Measurements from ENCODE around the gene SCN9A.

The SCN9A gene

GRCh38 chr2:166405569-166405926, 29.8 kb upstream of the SCN9A start:
- Histone ChIP-seq H3K4me3 (ENCODE audit: low read length in 2 of 2) (no peak overlapping the region), H3K9ac (ENCODE audit: low read length in 2 of 2) (no peak overlapping the region), H3K4me1 (ENCODE audit: control insufficient read depth, insufficient read depth, low read length) (no peaks in the 10 kb centered on the region), H3K27ac (ENCODE audit: low read length) (no peak overlapping the region), H3K9me3 (ENCODE audit: control insufficient read depth in 2 of 2, low read length in 2 of 2) (no peaks in the 10 kb centered on the region), H3K36me3 (ENCODE audit: control insufficient read depth in 2 of 2, insufficient read depth in 2 of 2, low read length in 2 of 2) (no peaks in the 10 kb centered on the region), H3K27me3 (ENCODE audit: control insufficient read depth in 1 of 2, insufficient read depth in 2 of 2, low read length in 2 of 2) (no peaks in the 10 kb centered on the region)

GRCh38 chr2:166404831-166405568, 29.3 kb upstream of the SCN9A start:
- Histone ChIP-seq H3K9ac (ENCODE audit: low read length in 2 of 2) (no peak overlapping the region), H3K4me3 (ENCODE audit: low read length in 2 of 2) (no peak overlapping the region), H3K36me3 (ENCODE audit: control insufficient read depth in 2 of 2, insufficient read depth in 2 of 2, low read length in 2 of 2) (no peaks in the 10 kb centered on the region), H3K9me3 (ENCODE audit: control insufficient read depth in 2 of 2, low read length in 2 of 2) (no peaks in the 10 kb centered on the region), H3K27ac (ENCODE audit: low read length) (no peak overlapping the region), H3K4me1 (ENCODE audit: control insufficient read depth, insufficient read depth, low read length) (no peaks in the 10 kb centered on the region), H3K27me3 (ENCODE audit: control insufficient read depth in 1 of 2, insufficient read depth in 2 of 2, low read length in 2 of 2) (no peaks in the 10 kb centered on the region)

- Histone ChIP-seq H3K9me3 (ENCODE audit: control insufficient read depth in 2 of 2, low read length in 2 of 2) (no peaks in the 10 kb centered on the region), H3K4me3 (ENCODE audit: low read length in 2 of 2) (no peak overlapping the region), H3K27ac (ENCODE audit: low read length) (no peak overlapping the region), H3K9ac (ENCODE audit: low read length in 2 of 2) (no peak overlapping the region), H3K27me3 (ENCODE audit: control insufficient read depth in 1 of 2, insufficient read depth in 2 of 2, low read length in 2 of 2) (no peaks in the 10 kb centered on the region), H3K36me3 (ENCODE audit: control insufficient read depth in 2 of 2, insufficient read depth in 2 of 2, low read length in 2 of 2) (no peaks in the 10 kb centered on the region), H3K4me1 (ENCODE audit: control insufficient read depth, insufficient read depth, low read length) (no peaks in the 10 kb centered on the region)
These were observed 18.5 kb upstream of the SCN9A start for GRCh38 chr2:166394245-166394644.

- Histone ChIP-seq H3K27ac (ENCODE audit: low read length) (no peak overlapping the region), H3K9me3 (ENCODE audit: control insufficient read depth in 2 of 2, low read length in 2 of 2) (no peaks in the 10 kb centered on the region), H3K4me1 (ENCODE audit: control insufficient read depth, insufficient read depth, low read length) (no peaks in the 10 kb centered on the region), H3K27me3 (ENCODE audit: control insufficient read depth in 1 of 2, insufficient read depth in 2 of 2, low read length in 2 of 2) (no peaks in the 10 kb centered on the region), H3K4me3 (ENCODE audit: low read length in 2 of 2) (no peak overlapping the region), H3K36me3 (ENCODE audit: control insufficient read depth in 2 of 2, insufficient read depth in 2 of 2, low read length in 2 of 2) (no peaks in the 10 kb centered on the region), H3K9ac (ENCODE audit: low read length in 2 of 2) (no peak overlapping the region)
These were observed 17.3 kb upstream of the SCN9A start for GRCh38 chr2:166393008-166393407.

GRCh38 chr2:166388481-166389070, 12.8 kb upstream of the SCN9A start:
- H3K4me1 ChIP-seq (ENCODE audit: control insufficient read depth, insufficient read depth, low read length), result no peaks in the 10 kb centered on the region
- no peaks in the 10 kb centered on the region for H3K36me3 ChIP-seq (ENCODE audit: control insufficient read depth in 2 of 2, insufficient read depth in 2 of 2, low read length in 2 of 2)
- no peak overlapping the region for H3K4me3 ChIP-seq (ENCODE audit: low read length in 2 of 2)
- H3K9me3 ChIP-seq (ENCODE audit: control insufficient read depth in 2 of 2, low read length in 2 of 2), result no peaks in the 10 kb centered on the region
- no peak overlapping the region for H3K9ac ChIP-seq (ENCODE audit: low read length in 2 of 2)
- H3K27me3 ChIP-seq (ENCODE audit: control insufficient read depth in 1 of 2, insufficient read depth in 2 of 2, low read length in 2 of 2), result no peaks in the 10 kb centered on the region
- H3K27ac ChIP-seq (ENCODE audit: low read length), result no peak overlapping the region

GRCh38 chr2:166385313-166385712, 9.6 kb upstream of the SCN9A start:
- Histone ChIP-seq H3K9me3 (ENCODE audit: control insufficient read depth in 2 of 2, low read length in 2 of 2) (no peaks in the 10 kb centered on the region), H3K27me3 (ENCODE audit: control insufficient read depth in 1 of 2, insufficient read depth in 2 of 2, low read length in 2 of 2) (no peaks in the 10 kb centered on the region), H3K9ac (ENCODE audit: low read length in 2 of 2) (no peak overlapping the region), H3K4me3 (ENCODE audit: low read length in 2 of 2) (no peak overlapping the region), H3K4me1 (ENCODE audit: control insufficient read depth, insufficient read depth, low read length) (no peaks in the 10 kb centered on the region), H3K27ac (ENCODE audit: low read length) (no peak overlapping the region), H3K36me3 (ENCODE audit: control insufficient read depth in 2 of 2, insufficient read depth in 2 of 2, low read length in 2 of 2) (no peaks in the 10 kb centered on the region)

GRCh38 chr2:166384774-166385173, 9.0 kb upstream of the SCN9A start:
- H3K9ac ChIP-seq (ENCODE audit: low read length in 2 of 2), result no peak overlapping the region
- H3K4me3 ChIP-seq (ENCODE audit: low read length in 2 of 2), result no peak overlapping the region
- H3K27me3 ChIP-seq (ENCODE audit: control insufficient read depth in 1 of 2, insufficient read depth in 2 of 2, low read length in 2 of 2), result no peaks in the 10 kb centered on the region
- H3K36me3 ChIP-seq (ENCODE audit: control insufficient read depth in 2 of 2, insufficient read depth in 2 of 2, low read length in 2 of 2), result no peaks in the 10 kb centered on the region
- no peaks in the 10 kb centered on the region for H3K9me3 ChIP-seq (ENCODE audit: control insufficient read depth in 2 of 2, low read length in 2 of 2)
- H3K27ac ChIP-seq (ENCODE audit: low read length), result no peak overlapping the region
- H3K4me1 ChIP-seq (ENCODE audit: control insufficient read depth, insufficient read depth, low read length), result no peaks in the 10 kb centered on the region

GRCh38 chr2:166382448-166382847, 6.7 kb upstream of the SCN9A start:
- Histone ChIP-seq H3K27ac (ENCODE audit: low read length) (no peak overlapping the region), H3K4me3 (ENCODE audit: low read length in 2 of 2) (no peak overlapping the region), H3K36me3 (ENCODE audit: control insufficient read depth in 2 of 2, insufficient read depth in 2 of 2, low read length in 2 of 2) (no peaks in the 10 kb centered on the region), H3K27me3 (ENCODE audit: control insufficient read depth in 1 of 2, insufficient read depth in 2 of 2, low read length in 2 of 2) (no peaks in the 10 kb centered on the region), H3K4me1 (ENCODE audit: control insufficient read depth, insufficient read depth, low read length) (no peaks in the 10 kb centered on the region), H3K9me3 (ENCODE audit: control insufficient read depth in 2 of 2, low read length in 2 of 2) (no peaks in the 10 kb centered on the region), H3K9ac (ENCODE audit: low read length in 2 of 2) (no peak overlapping the region)

GRCh38 chr2:166380615-166381014, 4.9 kb upstream of the SCN9A start:
- H3K4me1 ChIP-seq (ENCODE audit: control insufficient read depth, insufficient read depth, low read length), result peaks cover 4% of the 10 kb centered on the region
- H3K36me3 ChIP-seq (ENCODE audit: control insufficient read depth in 2 of 2, insufficient read depth in 2 of 2, low read length in 2 of 2), result no peaks in the 10 kb centered on the region
- no peak overlapping the region for H3K4me3 ChIP-seq (ENCODE audit: low read length in 2 of 2)
- H3K27ac ChIP-seq (ENCODE audit: low read length), result no peak overlapping the region
- H3K27me3 ChIP-seq (ENCODE audit: control insufficient read depth in 1 of 2, insufficient read depth in 2 of 2, low read length in 2 of 2), result no peaks in the 10 kb centered on the region
- no peak overlapping the region for H3K9ac ChIP-seq (ENCODE audit: low read length in 2 of 2)
- no peaks in the 10 kb centered on the region for H3K9me3 ChIP-seq (ENCODE audit: control insufficient read depth in 2 of 2, low read length in 2 of 2)

GRCh38 chr2:166376873-166377272, 1.1 kb upstream of the SCN9A start:
- H3K27ac ChIP-seq (ENCODE audit: low read length), result no peak overlapping the region
- no peak overlapping the region for H3K4me3 ChIP-seq (ENCODE audit: low read length in 2 of 2)
- H3K4me1 ChIP-seq (ENCODE audit: control insufficient read depth, insufficient read depth, low read length), result peaks cover 10% of the 10 kb centered on the region
- H3K27me3 ChIP-seq (ENCODE audit: control insufficient read depth in 1 of 2, insufficient read depth in 2 of 2, low read length in 2 of 2), result no peaks in the 10 kb centered on the region
- no peak overlapping the region for H3K9ac ChIP-seq (ENCODE audit: low read length in 2 of 2)
- no peaks in the 10 kb centered on the region for H3K9me3 ChIP-seq (ENCODE audit: control insufficient read depth in 2 of 2, low read length in 2 of 2)
- H3K36me3 ChIP-seq (ENCODE audit: control insufficient read depth in 2 of 2, insufficient read depth in 2 of 2, low read length in 2 of 2), result no peaks in the 10 kb centered on the region

GRCh38 chr2:166376488-166376828, 714 bp upstream of the SCN9A start:
- Histone ChIP-seq H3K4me3 (ENCODE audit: low read length in 2 of 2) (peak overlapping the region; percentile 75 to 76), H3K36me3 (ENCODE audit: control insufficient read depth in 2 of 2, insufficient read depth in 2 of 2, low read length in 2 of 2) (no peaks in the 10 kb centered on the region), H3K4me1 (ENCODE audit: control insufficient read depth, insufficient read depth, low read length) (peaks cover 10% of the 10 kb centered on the region), H3K27ac (ENCODE audit: low read length) (no peak overlapping the region), H3K27me3 (ENCODE audit: control insufficient read depth in 1 of 2, insufficient read depth in 2 of 2, low read length in 2 of 2) (no peaks in the 10 kb centered on the region), H3K9me3 (ENCODE audit: control insufficient read depth in 2 of 2, low read length in 2 of 2) (no peaks in the 10 kb centered on the region), H3K9ac (ENCODE audit: low read length in 2 of 2) (no peak overlapping the region)

Measured in stomach smooth muscle (tissue), 2 donors.